Body of pancreas (tissue), 4 donors: ENCODE data around the gene USP12.

ENCODE experiments used
- POLR2A ChIP-seq, 3 donors: fragments of 450-650 bp; IDR thresholded peaks; one replicate each; pipeline ENCODE4 v1.6.1; 2016; ENCODE audit warnings: antibody characterized with exemption in 3 of 3, mild to moderate bottlenecking in 2 of 3
- TF ChIP-seq, protein P1 (sequence below), 7 experiments: fragments of 450-650 bp in 4 of 7; fragments of 200-600 bp in 3 of 7; sonication (generic) in 3 of 7; IDR thresholded peaks; one replicate each; pipeline ENCODE4 v1.5.1; 2016 to 2019; ENCODE audit warnings: antibody characterized with exemption in 7 of 7

DNA sequence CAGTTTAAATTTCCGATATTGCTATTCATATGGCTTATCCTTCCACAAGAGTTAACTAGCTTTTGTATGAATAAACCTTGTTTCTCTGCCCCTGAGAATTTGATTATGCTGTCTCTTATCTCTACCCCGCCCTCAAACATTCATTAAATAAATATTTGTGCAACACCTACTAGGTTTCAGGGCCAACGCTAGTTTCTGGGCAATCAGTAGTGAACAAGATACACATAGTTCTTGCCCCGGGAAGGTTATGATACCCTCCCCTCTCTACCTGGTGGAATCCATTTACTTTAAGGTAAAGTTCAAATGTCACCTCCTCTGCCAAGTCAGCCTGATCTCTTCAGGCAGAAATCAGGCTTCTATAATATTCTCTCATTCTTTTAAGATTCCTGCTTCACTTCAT is 16.6 kb upstream of the USP12 start:
- no peak for TF ChIP-seq POLR2A (IDR thresholded peaks at IDR 0.05)
- TF ChIP-seq, protein P1, sequence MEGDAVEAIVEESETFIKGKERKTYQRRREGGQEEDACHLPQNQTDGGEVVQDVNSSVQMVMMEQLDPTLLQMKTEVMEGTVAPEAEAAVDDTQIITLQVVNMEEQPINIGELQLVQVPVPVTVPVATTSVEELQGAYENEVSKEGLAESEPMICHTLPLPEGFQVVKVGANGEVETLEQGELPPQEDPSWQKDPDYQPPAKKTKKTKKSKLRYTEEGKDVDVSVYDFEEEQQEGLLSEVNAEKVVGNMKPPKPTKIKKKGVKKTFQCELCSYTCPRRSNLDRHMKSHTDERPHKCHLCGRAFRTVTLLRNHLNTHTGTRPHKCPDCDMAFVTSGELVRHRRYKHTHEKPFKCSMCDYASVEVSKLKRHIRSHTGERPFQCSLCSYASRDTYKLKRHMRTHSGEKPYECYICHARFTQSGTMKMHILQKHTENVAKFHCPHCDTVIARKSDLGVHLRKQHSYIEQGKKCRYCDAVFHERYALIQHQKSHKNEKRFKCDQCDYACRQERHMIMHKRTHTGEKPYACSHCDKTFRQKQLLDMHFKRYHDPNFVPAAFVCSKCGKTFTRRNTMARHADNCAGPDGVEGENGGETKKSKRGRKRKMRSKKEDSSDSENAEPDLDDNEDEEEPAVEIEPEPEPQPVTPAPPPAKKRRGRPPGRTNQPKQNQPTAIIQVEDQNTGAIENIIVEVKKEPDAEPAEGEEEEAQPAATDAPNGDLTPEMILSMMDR (IDR thresholded peaks at IDR 0.05), result no peak
